SH-SY5Y (cell line): Measurements from ENCODE around the gene TPSG1.

Source experiments
- GATA2 ChIP-seq: IDR thresholded peaks from 2 replicates; pipeline ENCODE4 v1.6.1; 2011; ENCODE audit warnings: mild to moderate bottlenecking, low read depth, low read length
- GATA3 ChIP-seq: IDR thresholded peaks from 2 replicates; pipeline ENCODE4 v1.6.1; 2011; ENCODE audit warnings: low read depth, mild to moderate bottlenecking, low read length, moderate library complexity

DNA sequence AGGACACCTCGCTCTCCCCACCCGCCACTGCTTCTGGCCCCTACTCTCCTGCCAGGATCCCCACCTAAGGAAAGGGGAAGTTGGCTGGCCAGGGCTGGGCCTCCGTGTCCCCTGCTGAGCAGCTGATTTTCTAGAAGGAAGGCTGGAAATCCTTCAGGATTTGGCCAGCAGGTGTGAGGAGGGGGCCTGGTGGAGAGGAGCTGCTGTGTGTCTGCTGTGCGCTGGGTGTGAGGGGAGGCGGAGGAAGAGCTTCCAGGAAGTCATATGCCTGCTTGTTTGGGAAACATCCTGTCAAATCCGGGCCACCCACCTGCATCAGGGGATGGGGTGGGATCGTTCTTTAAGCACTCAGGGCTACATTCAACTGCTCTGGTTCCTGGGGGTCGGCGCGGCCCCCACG is 28.6 kb downstream of the TPSG1 start:
- TF ChIP-seq GATA3 (no peak), GATA2 (no peak)
